Measurements from ENCODE around the gene NUTM2G. TPM values are rescaled to one million over a fixed set of nuclear protein-coding genes. Genes with fewer than 3 reads are reported as not detected.

NUTM2G gene
- total RNA-seq, 1 experiment from 2014 or later, result not detected

Other genes starting within 250 kb of the NUTM2G start
- gene ZNF510, start 150.8 kb upstream of the NUTM2G start, total RNA-seq (2021), result 8.4 and 8.7 TPM in 2 replicates
- gene ZNF782, start 74.3 kb upstream of the NUTM2G start, total RNA-seq (2021), result 7.2 and 11.5 TPM in 2 replicates
- gene CTSV, start 110.3 kb downstream of the NUTM2G start, total RNA-seq (2021), result 47.3 and 65.2 TPM in 2 replicates

Data from PC-9 (cell line).